DOHH2 (cell line): ENCODE measurements around the gene GNGT2.

Source experiments
- EZH2phosphoT487 ChIP-seq: fragments of 200-600 bp; sonication (generic); IDR thresholded peaks from 2 replicates; pipeline ENCODE4 v1.6.1; 2017; ENCODE audit warnings: borderline replicate concordance, mild to moderate bottlenecking, antibody characterized with exemption, low read length, moderate library complexity, mixed read lengths
- TF ChIP-seq, protein P1 (sequence below): fragments of 200-600 bp; sonication (generic); IDR thresholded peaks from one replicate; pipeline ENCODE4 v1.5.1; 2014; ENCODE audit warnings: antibody characterized with exemption, mild to moderate bottlenecking, low read depth, low read length; ENCODE audit not compliant: poor library complexity, severe bottlenecking

DNA sequence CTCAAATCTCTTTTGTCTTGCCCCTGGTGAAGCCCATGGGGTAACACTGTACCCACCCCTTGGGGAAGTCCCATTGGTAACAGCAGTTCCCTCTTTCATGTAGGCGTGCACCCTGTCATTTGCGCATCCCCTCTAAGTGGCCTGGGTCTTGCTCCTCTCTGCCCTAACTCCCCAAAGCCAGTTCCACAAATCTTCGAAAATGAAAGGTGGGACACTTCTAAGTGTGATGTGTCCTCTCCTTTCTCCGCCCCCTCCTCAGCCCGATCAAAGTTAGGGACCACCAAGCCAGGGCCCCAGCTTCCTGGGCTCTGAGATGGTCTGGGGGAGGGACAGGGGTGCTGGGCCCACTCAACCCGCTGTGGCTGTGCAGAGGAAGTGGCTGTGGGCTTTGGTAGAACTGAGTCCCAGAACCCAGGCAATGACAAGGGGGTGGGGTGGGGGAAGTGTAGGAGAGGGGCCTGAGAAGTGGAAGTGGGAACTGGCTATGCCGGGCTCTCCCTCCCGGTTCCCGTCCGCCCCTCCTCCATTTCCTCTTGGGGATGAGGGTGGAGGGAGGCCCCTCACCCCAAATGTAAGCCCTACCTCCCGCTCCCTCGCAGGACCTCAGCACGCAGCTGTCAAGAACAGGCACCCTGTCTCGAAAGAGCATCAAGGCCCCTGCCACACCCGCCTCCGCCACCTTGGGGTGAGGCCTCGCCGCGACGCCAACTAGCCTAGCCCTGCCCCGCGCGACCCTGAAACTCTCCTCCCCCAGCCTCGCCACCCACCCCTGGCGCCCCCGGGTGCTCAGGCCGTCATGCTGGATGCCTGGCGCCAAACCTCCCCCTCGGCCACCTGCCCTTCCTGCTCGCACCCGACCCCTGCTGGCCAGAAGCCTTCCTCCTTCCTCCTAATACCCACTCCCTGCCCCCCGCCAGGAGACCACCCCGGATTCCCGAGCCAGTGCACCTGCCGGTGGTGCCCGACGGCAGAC lies 8.9 kb upstream of the GNGT2 start:
- TF ChIP-seq, protein P1, sequence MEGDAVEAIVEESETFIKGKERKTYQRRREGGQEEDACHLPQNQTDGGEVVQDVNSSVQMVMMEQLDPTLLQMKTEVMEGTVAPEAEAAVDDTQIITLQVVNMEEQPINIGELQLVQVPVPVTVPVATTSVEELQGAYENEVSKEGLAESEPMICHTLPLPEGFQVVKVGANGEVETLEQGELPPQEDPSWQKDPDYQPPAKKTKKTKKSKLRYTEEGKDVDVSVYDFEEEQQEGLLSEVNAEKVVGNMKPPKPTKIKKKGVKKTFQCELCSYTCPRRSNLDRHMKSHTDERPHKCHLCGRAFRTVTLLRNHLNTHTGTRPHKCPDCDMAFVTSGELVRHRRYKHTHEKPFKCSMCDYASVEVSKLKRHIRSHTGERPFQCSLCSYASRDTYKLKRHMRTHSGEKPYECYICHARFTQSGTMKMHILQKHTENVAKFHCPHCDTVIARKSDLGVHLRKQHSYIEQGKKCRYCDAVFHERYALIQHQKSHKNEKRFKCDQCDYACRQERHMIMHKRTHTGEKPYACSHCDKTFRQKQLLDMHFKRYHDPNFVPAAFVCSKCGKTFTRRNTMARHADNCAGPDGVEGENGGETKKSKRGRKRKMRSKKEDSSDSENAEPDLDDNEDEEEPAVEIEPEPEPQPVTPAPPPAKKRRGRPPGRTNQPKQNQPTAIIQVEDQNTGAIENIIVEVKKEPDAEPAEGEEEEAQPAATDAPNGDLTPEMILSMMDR, result peak; percentile 52
- no peak for TF ChIP-seq EZH2phosphoT487
